Neuronal stem cell (in vitro differentiated cells): ENCODE data around the gene MAZ.

Experiments
- DNase-seq: peaks from one replicate; pipeline ENCODE4 v3.0.0-alpha.2; 2013; ENCODE audit warnings: low spot score
- H2AFZ ChIP-seq: one replicate; pipeline ENCODE4 v1.6.1; 2013; ENCODE audit warnings: mild to moderate bottlenecking, low read length, inconsistent platforms
- H2AK5ac ChIP-seq: 2 replicates; pipeline ENCODE4 v1.6.1; 2013; ENCODE audit warnings: low read depth, mild to moderate bottlenecking, inconsistent platforms, low read length, moderate library complexity, mixed read lengths
- H2BK120ac ChIP-seq: 2 replicates; pipeline ENCODE4 v1.6.1; 2013; ENCODE audit warnings: low read depth, mild to moderate bottlenecking, inconsistent platforms, low read length, moderate library complexity, mixed read lengths
- H2BK12ac ChIP-seq: one replicate; pipeline ENCODE4 v1.6.1; 2013; ENCODE audit warnings: low read length, inconsistent platforms
- H2BK15ac ChIP-seq: 2 replicates; pipeline ENCODE4 v1.6.1; 2013; ENCODE audit warnings: mild to moderate bottlenecking, low read length, inconsistent platforms, mixed read lengths
- H2BK5ac ChIP-seq: one replicate; pipeline ENCODE4 v1.6.1; 2013; ENCODE audit warnings: inconsistent platforms, mild to moderate bottlenecking, low read length, moderate library complexity
- H3K14ac ChIP-seq: one replicate; pipeline ENCODE4 v1.6.1; 2013; ENCODE audit warnings: low read length, inconsistent platforms
- H3K18ac ChIP-seq: 2 replicates; pipeline ENCODE4 v1.6.1; 2013; ENCODE audit warnings: low read length, inconsistent platforms
- H3K23ac ChIP-seq: 2 replicates; pipeline ENCODE4 v1.6.1; 2013; ENCODE audit warnings: low read depth, mild to moderate bottlenecking, mixed read lengths, low read length, inconsistent platforms; ENCODE audit not compliant: poor library complexity
- H3K27ac ChIP-seq: replicated peaks from 3 replicates; pipeline ENCODE4 v1.5.1; 2013; ENCODE audit warnings: low read length, inconsistent platforms
- H3K27me3 ChIP-seq, 3 experiments: 2 replicates each; pipeline ENCODE4 v1.6.1; 2013; ENCODE audit warnings: low read length in 3 of 3, mild to moderate bottlenecking in 2 of 3, inconsistent platforms in 1 of 3, low read depth in 1 of 3, mixed read lengths in 1 of 3, moderate library complexity in 1 of 3; ENCODE audit not compliant: control insufficient read depth in 3 of 3, insufficient read depth in 3 of 3
- H3K36me3 ChIP-seq, 2 donors: replicated peaks in 1 of 2; 2 replicates each; pipeline ENCODE4 v1.6.1; 2013; ENCODE audit warnings: low read length in 2 of 2; ENCODE audit not compliant: control insufficient read depth in 2 of 2, insufficient read depth in 2 of 2
- H3K4ac ChIP-seq: 2 replicates; pipeline ENCODE4 v1.6.1; 2013; ENCODE audit warnings: inconsistent platforms, mild to moderate bottlenecking, low read length, moderate library complexity
- H3K4me1 ChIP-seq, 2 donors: 1 replicate in 1 of 2; 2 replicates in 1 of 2; pipeline ENCODE4 v1.6.1; 2013; ENCODE audit warnings: low read length in 2 of 2, low read depth in 1 of 2; ENCODE audit not compliant: control insufficient read depth in 2 of 2, insufficient read depth in 1 of 2
- H3K4me2 ChIP-seq: one replicate; pipeline ENCODE4 v1.6.1; 2013; ENCODE audit warnings: mild to moderate bottlenecking, low read length, inconsistent platforms; ENCODE audit not compliant: insufficient read depth, poor library complexity, severe bottlenecking
- H3K4me3 ChIP-seq, 2 donors: 2 replicates each; pipeline ENCODE4 v1.5.1; 2013; ENCODE audit warnings: low read length in 2 of 2, mild to moderate bottlenecking in 2 of 2, inconsistent platforms in 1 of 2, moderate library complexity in 1 of 2
- H3K79me1 ChIP-seq: one replicate; pipeline ENCODE4 v1.6.1; 2013; ENCODE audit warnings: low read depth, mild to moderate bottlenecking, inconsistent platforms, low read length, moderate library complexity
- H3K9ac ChIP-seq: one replicate; pipeline ENCODE4 v1.6.1; 2013; ENCODE audit warnings: mild to moderate bottlenecking, low read depth, low read length, inconsistent platforms; ENCODE audit not compliant: poor library complexity
- H3K9me3 ChIP-seq, 2 donors: replicated peaks in 1 of 2; 2 replicates each; pipeline versions ENCODE3 to v1.6.1; 2013; ENCODE audit warnings: low read length in 2 of 2, mild to moderate bottlenecking in 2 of 2, inconsistent platforms in 1 of 2, low read depth in 1 of 2, mixed read lengths in 1 of 2, moderate library complexity in 1 of 2; ENCODE audit not compliant: control insufficient read depth in 2 of 2, insufficient read depth in 1 of 2
- H4K8ac ChIP-seq: one replicate; pipeline ENCODE4 v1.6.1; 2013; ENCODE audit warnings: low read depth, mild to moderate bottlenecking, inconsistent platforms, low read length, moderate library complexity
- H4K91ac ChIP-seq: one replicate; pipeline ENCODE4 v1.6.1; 2013; ENCODE audit warnings: low read length, low read depth, mild to moderate bottlenecking, inconsistent platforms; ENCODE audit not compliant: poor library complexity
- WGBS, 2 donors: extraction: QIAGEN DNeasy Blood & Tissue Kit; methylation state at CpG; one replicate each; pipeline ENCODE4 v1.1.7; 2013; ENCODE audit warnings: missing lambda C conversion rate in 2 of 2, mixed read lengths in 1 of 2; ENCODE audit not compliant: insufficient read length in 2 of 2, insufficient replicate concordance in 1 of 2; ENCODE audit errors: extremely low coverage in 2 of 2; 5-methylcytosine and 5-hydroxymethylcytosine counted together

MAZ gene

DNA sequence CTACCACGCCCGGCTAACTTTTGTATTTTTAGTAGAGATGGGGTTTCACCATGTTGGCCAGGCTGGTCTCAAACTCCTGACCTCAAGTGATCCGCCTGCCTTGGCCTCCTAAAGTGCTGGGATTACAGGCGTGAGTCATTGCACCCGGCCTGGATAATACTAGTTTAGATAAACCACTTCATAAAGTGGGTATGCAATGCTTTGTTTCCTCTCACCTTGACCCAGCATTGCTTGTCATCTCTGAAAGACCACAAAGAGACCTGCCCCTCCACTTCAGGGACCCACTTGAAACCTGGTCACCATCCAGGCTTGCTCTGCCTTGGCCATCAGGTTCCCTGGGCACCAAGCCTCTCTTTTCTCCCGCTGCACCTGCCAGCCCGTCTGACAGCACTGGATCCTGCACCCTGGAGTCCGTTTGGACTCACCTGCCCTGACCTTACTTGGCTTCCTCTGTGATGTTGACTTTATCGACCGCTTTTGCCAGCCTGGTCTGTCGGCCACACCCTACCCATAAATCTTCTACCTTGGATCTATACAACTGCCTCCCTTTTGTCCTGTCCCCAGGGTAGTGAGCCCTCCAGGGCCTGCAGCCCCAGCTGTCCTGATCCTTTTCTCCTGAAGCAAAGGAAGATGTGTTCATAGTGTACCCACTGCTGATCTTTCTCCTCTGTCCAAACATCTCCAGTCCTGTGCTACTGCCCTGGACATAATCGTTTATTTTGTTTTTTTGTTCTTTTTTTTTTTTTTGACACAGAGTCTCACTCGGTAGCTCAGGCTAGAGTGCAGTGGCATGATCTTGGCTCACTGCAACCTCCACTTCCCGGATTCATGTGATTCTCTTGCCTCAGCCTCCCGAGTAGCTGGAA lies 40.9 kb upstream of the MAZ start:
- WGBS, 2 donors = no CpG with 5 or more reads among the region's 15 CpGs

DNA sequence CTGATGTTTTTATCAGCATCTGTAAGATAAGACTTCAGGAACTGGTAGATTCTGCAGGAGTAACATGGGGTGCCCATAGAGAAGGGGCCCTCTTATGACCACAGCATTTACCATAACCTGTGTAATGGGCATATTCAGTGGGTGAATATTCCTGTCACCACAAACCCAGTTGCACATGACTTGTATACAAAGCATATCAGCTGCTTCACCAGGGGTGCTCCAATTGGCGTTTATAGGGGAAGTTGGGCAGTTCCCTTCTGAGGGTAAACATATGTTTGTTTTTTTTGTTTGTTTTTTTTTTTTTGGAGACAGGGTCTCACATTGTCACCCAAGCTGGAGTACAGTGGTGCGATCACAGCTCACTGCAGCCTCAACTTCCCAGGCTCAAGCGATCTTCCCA lies 39.8 kb upstream of the MAZ start:
- Histone ChIP-seq H3K79me1 (no peaks in the 10 kb centered on the region), H3K27me3 (peaks cover 0 to 9% (median 0%) of the 10 kb centered on the region in 3 experiments), H3K9ac (no peak overlapping the region), H3K14ac (no peak overlapping the region), H2BK5ac (no peak overlapping the region), H2BK120ac (no peak overlapping the region), H4K8ac (no peak overlapping the region), H2BK12ac (no peak overlapping the region), H3K4ac (no peak overlapping the region), H3K4me3 (no peak overlapping the region), H3K27ac (no peak overlapping the region), H4K91ac (no peak overlapping the region), H3K4me2 (no peak overlapping the region), H2AFZ (no peak overlapping the region), H2AK5ac (no peak overlapping the region), H3K36me3 (no peaks in the 10 kb centered on the region), H3K23ac (no peak overlapping the region), H2BK15ac (no peak overlapping the region), H3K9me3 (no peaks in the 10 kb centered on the region), H3K18ac (no peak overlapping the region), H3K4me1 (no peaks in the 10 kb centered on the region)
- no peak for DNase-seq
- WGBS, 2 donors = no CpG with 5 or more reads among the region's 3 CpGs

More for the DNA sequence above, 40.9 kb upstream of the MAZ start:
- Histone ChIP-seq H2BK15ac (peak overlapping the region; percentile 93), H3K4ac (no peak overlapping the region), H2BK120ac (no peak overlapping the region), H3K4me3 (no peak overlapping the region), H3K18ac (peak overlapping the region; percentile 38), H3K36me3 (no peaks in the 10 kb centered on the region), H4K91ac (no peak overlapping the region), H2AFZ (no peak overlapping the region), H3K27ac (no peak overlapping the region), H3K9me3 (no peaks in the 10 kb centered on the region), H3K4me2 (no peak overlapping the region), H3K27me3 (peaks cover 0 to 7% (median 0%) of the 10 kb centered on the region in 3 experiments), H3K23ac (no peak overlapping the region), H2AK5ac (no peak overlapping the region), H3K9ac (no peak overlapping the region), H3K4me1 (no peaks in the 10 kb centered on the region), H3K14ac (no peak overlapping the region), H4K8ac (no peak overlapping the region), H3K79me1 (no peaks in the 10 kb centered on the region), H2BK12ac (no peak overlapping the region), H2BK5ac (no peak overlapping the region)
- DNase-seq = no peak

DNA sequence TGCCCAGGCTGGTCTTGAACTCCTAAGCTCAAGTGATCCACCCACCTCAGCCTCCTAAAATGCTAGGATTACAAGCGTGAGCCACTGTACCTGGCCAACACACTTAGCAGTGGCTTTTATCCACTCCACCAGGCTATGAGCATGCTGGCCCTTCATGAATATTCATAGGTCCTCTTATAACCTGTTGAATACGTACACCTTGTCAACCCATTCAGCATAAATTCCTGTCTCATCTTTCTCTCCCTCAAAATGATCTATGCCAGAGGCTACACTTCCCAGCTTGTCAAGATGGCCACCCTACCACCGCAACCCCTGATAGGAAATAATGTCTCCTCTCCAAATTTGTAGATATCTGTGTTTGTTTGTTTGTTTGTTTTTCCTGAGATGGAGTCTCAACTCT lies 39.3 kb upstream of the MAZ start:
- H3K9me3 ChIP-seq = no peaks in the 10 kb centered on the region
- H2BK12ac ChIP-seq = no peak overlapping the region
- H3K27me3 ChIP-seq = peaks cover 0 to 9% (median 0%) of the 10 kb centered on the region in 3 experiments
- H4K8ac ChIP-seq = no peak overlapping the region
- H2BK120ac ChIP-seq = no peak overlapping the region
- H2BK5ac ChIP-seq = no peak overlapping the region
- H3K9ac ChIP-seq = no peak overlapping the region
- H3K4ac ChIP-seq = no peak overlapping the region
- H2AFZ ChIP-seq = no peak overlapping the region
- H2AK5ac ChIP-seq = no peak overlapping the region
- H3K36me3 ChIP-seq = no peaks in the 10 kb centered on the region
- no peak overlapping the region for H3K4me2 ChIP-seq
- no peak overlapping the region for H3K4me3 ChIP-seq
- no peak overlapping the region for H3K14ac ChIP-seq
- no peak overlapping the region for H3K27ac ChIP-seq
- no peaks in the 10 kb centered on the region for H3K4me1 ChIP-seq
- H3K79me1 ChIP-seq = no peaks in the 10 kb centered on the region
- no peak overlapping the region for H4K91ac ChIP-seq
- WGBS, 2 donors = no CpG with 5 or more reads among the region's 3 CpGs
- no peak overlapping the region for H2BK15ac ChIP-seq
- no peak for DNase-seq
- H3K23ac ChIP-seq = no peak overlapping the region
- no peak overlapping the region for H3K18ac ChIP-seq

DNA sequence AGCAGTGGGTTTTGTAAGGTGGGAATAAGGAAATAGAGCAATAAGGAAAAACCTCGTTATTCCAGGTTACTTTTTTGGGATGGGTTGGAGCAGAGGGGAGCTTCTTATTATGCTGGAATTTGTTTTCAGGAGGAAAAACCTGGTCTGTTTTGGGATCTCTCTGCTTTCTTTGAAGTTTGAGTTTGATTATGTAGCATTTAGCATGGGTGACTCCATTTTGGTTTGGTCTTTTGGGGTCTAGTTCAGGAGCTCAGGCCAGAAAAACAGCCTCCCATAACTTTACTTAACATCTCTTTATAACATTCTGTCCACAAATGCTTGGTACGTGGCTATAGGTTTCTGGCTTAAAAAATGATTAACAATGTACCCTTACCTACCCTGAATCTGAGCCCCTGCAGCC lies 36.8 kb upstream of the MAZ start:
- no peak for DNase-seq
- Histone ChIP-seq H3K9ac (no peak overlapping the region), H4K8ac (no peak overlapping the region), H4K91ac (no peak overlapping the region), H3K4ac (no peak overlapping the region), H2BK15ac (no peak overlapping the region), H2AFZ (no peak overlapping the region), H2AK5ac (no peak overlapping the region), H3K36me3 (no peaks in the 10 kb centered on the region), H3K4me2 (no peak overlapping the region), H3K14ac (no peak overlapping the region), H3K23ac (no peak overlapping the region), H3K27ac (no peak overlapping the region), H2BK5ac (no peak overlapping the region), H2BK12ac (no peak overlapping the region), H3K9me3 (no peaks in the 10 kb centered on the region), H3K4me1 (no peaks in the 10 kb centered on the region), H3K27me3 (peaks cover 0 to 10% (median under 1%) of the 10 kb centered on the region in 3 experiments), H2BK120ac (no peak overlapping the region), H3K4me3 (no peak overlapping the region), H3K79me1 (no peaks in the 10 kb centered on the region), H3K18ac (no peak overlapping the region)
- no CpG with 5 or more reads among the region's 2 CpGs for WGBS, 2 donors
